ENCODE measurements around the gene COP1. TPM values are rescaled to one million over a fixed set of nuclear protein-coding genes. Genes with fewer than 3 reads are reported as not detected.

COP1 gene
- total RNA-seq, 1 donor from 2014 or later: 76.3 TPM

GRCh38 chr1:175951627-175952026, 255.5 kb downstream of the COP1 start:
- H3K9me3 ChIP-seq: no peaks in the 10 kb centered on the region
- intact Hi-C loops (cut with DNase I): no loop called here
- H3K36me3 ChIP-seq: peaks cover 0 to 7% of the 10 kb centered on the region in 2 donors

GRCh38 chr1:175947771-175948170, 259.3 kb downstream of the COP1 start:
- no peak overlapping the region for H3K27ac ChIP-seq
- peaks cover 0 to 23% of the 10 kb centered on the region in 2 donors for H3K4me1 ChIP-seq
- no peaks in the 10 kb centered on the region for H3K9me3 ChIP-seq
- no peak for TF ChIP-seq CTCF (IDR thresholded peaks at IDR 0.05)
- H3K27me3 ChIP-seq: no peaks in the 10 kb centered on the region
- H3K4me3 ChIP-seq: no peak overlapping the region
- peaks cover 0 to 3% of the 10 kb centered on the region in 2 donors for H3K36me3 ChIP-seq
- intact Hi-C loops (cut with DNase I): no loop called here
- DNase-seq (ENCODE audit: low spot score in 2 of 2): no peak

More at GRCh38 chr1:175951627-175952026, 255.5 kb downstream of the COP1 start:
- no peak overlapping the region for H3K4me3 ChIP-seq
- no peak overlapping the region for H3K27ac ChIP-seq
- DNase-seq (ENCODE audit: low spot score in 2 of 2): no peak
- H3K4me1 ChIP-seq: peaks cover 0 to 23% of the 10 kb centered on the region in 2 donors
- no peaks in the 10 kb centered on the region for H3K27me3 ChIP-seq
- no peak for TF ChIP-seq CTCF (IDR thresholded peaks at IDR 0.05)

GRCh38 chr1:175944591-175944990, 262.5 kb downstream of the COP1 start:
- Histone ChIP-seq H3K36me3 (peaks cover 0 to 6% of the 10 kb centered on the region in 2 donors), H3K27ac (no peak overlapping the region), H3K4me3 (no peak overlapping the region), H3K9me3 (no peaks in the 10 kb centered on the region), H3K27me3 (no peaks in the 10 kb centered on the region), H3K4me1 (peaks cover 0 to 10% of the 10 kb centered on the region in 2 donors)
- TF ChIP-seq CTCF (IDR thresholded peaks at IDR 0.05): no peak
- no peak for DNase-seq (ENCODE audit: low spot score in 2 of 2)
- intact Hi-C loops (cut with DNase I): no loop called here

GRCh38 chr1:175941164-175941563, 265.9 kb downstream of the COP1 start:
- H3K27ac ChIP-seq: no peak overlapping the region
- no peak overlapping the region for H3K4me3 ChIP-seq
- H3K36me3 ChIP-seq: peaks cover 0 to 5% of the 10 kb centered on the region in 2 donors
- H3K4me1 ChIP-seq: no peaks in the 10 kb centered on the region
- intact Hi-C loops (cut with DNase I): no loop called here
- no peaks in the 10 kb centered on the region for H3K9me3 ChIP-seq
- H3K27me3 ChIP-seq: no peaks in the 10 kb centered on the region
- DNase-seq (ENCODE audit: low spot score in 2 of 2): no peak
- no peak for TF ChIP-seq CTCF (IDR thresholded peaks at IDR 0.05)

GRCh38 chr1:175936736-175937135, 270.4 kb downstream of the COP1 start:
- H3K4me3 ChIP-seq: no peak overlapping the region
- no peak overlapping the region for H3K27ac ChIP-seq
- no peak for DNase-seq (ENCODE audit: low spot score in 2 of 2)
- peaks cover 0 to 13% of the 10 kb centered on the region in 2 donors for H3K4me1 ChIP-seq
- H3K36me3 ChIP-seq: peaks cover 0 to 4% of the 10 kb centered on the region in 2 donors
- no peaks in the 10 kb centered on the region for H3K9me3 ChIP-seq
- no peak for TF ChIP-seq CTCF (IDR thresholded peaks at IDR 0.05)
- no peaks in the 10 kb centered on the region for H3K27me3 ChIP-seq
- intact Hi-C loops (cut with DNase I): loop anchor here (5.0 kb wide), 1 partner anchor 41 kb away; no protein-coding TSS in a partner anchor

Measured in ascending aorta (tissue), 2 donors.